Measurements from ENCODE around the gene HSPA6.
"Not testable (repeated sequence)": the region's sequence is repeated elsewhere in the genome, so short reads cannot be mapped to it uniquely, and the experiment has no call there.

HSPA6 gene

GRCh38 chr1:161523817-161524741, at the start of gene HSPA6:
Gene HSPA6 (plus strand): TSS chr1:161524540. CDS start chr1:161524659, 119 bp downstream.
- peak; percentile 61 for DNase-seq

- DNase-seq, result not testable (repeated sequence)
Measured at GRCh38 chr1:161477711-161478110, 46.6 kb upstream of the HSPA6 start.

GRCh38 chr1:161478985-161479384, 45.4 kb upstream of the HSPA6 start:
- no peak for DNase-seq

- DNase-seq, result no peak
Measured at GRCh38 chr1:161480381-161481035, 43.8 kb upstream of the HSPA6 start.

- no peak for DNase-seq
Measured at GRCh38 chr1:161481624-161482392, 42.5 kb upstream of the HSPA6 start.

GRCh38 chr1:161482610-161483009, 41.7 kb upstream of the HSPA6 start:
- no peak for DNase-seq

- DNase-seq, result no peak
Measured at GRCh38 chr1:161483361-161483760, 41.0 kb upstream of the HSPA6 start.

- no peak for DNase-seq
Measured at GRCh38 chr1:161484613-161485012, 39.7 kb upstream of the HSPA6 start.

GRCh38 chr1:161486806-161487741, 37.3 kb upstream of the HSPA6 start:
- DNase-seq, result peak; percentile 25

GRCh38 chr1:161491472-161491871, 32.9 kb upstream of the HSPA6 start:
- DNase-seq, result no peak

GRCh38 chr1:161492827-161493226, 31.5 kb upstream of the HSPA6 start:
- no peak for DNase-seq

- DNase-seq, result no peak
Measured at GRCh38 chr1:161494091-161494735, 30.1 kb upstream of the HSPA6 start.

GRCh38 chr1:161495490-161495889, 28.9 kb upstream of the HSPA6 start:
- DNase-seq, result no peak

GRCh38 chr1:161497961-161498360, 26.4 kb upstream of the HSPA6 start:
- DNase-seq, result no peak

- no peak for DNase-seq
Measured at GRCh38 chr1:161498646-161499045, 25.7 kb upstream of the HSPA6 start.

- no peak for DNase-seq
Measured at GRCh38 chr1:161499099-161500039, 25.0 kb upstream of the HSPA6 start.

GRCh38 chr1:161501234-161501633, 23.1 kb upstream of the HSPA6 start:
- DNase-seq, result no peak

- DNase-seq, result no peak
Measured at GRCh38 chr1:161502181-161502580, 22.2 kb upstream of the HSPA6 start.

GRCh38 chr1:161502641-161503393, 21.5 kb upstream of the HSPA6 start:
- DNase-seq, result no peak

GRCh38 chr1:161503394-161503748, 21.0 kb upstream of the HSPA6 start:
- DNase-seq, result no peak
